ENCODE results near the gene AGBL1.

DNA sequence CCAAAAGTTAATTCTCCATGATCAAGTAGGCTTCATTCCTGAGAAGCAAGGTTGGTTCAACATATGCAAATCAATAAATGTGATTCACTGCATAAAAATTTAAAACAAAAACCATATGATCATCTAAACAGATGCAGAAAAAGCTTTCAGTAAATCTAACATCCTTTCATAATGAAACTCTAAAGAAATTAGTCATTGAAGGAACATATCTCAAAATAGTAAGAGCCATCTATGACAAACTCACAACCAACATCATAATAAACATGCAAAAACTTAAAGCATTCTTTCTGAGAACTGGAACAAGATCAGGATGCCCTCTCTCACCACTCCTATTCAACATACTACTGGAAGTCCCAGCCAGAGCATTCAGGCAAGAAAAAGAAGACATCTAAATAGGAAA, 254.1 kb downstream of the AGBL1 start:
- TF ChIP-seq, protein P1, sequence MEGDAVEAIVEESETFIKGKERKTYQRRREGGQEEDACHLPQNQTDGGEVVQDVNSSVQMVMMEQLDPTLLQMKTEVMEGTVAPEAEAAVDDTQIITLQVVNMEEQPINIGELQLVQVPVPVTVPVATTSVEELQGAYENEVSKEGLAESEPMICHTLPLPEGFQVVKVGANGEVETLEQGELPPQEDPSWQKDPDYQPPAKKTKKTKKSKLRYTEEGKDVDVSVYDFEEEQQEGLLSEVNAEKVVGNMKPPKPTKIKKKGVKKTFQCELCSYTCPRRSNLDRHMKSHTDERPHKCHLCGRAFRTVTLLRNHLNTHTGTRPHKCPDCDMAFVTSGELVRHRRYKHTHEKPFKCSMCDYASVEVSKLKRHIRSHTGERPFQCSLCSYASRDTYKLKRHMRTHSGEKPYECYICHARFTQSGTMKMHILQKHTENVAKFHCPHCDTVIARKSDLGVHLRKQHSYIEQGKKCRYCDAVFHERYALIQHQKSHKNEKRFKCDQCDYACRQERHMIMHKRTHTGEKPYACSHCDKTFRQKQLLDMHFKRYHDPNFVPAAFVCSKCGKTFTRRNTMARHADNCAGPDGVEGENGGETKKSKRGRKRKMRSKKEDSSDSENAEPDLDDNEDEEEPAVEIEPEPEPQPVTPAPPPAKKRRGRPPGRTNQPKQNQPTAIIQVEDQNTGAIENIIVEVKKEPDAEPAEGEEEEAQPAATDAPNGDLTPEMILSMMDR (IDR thresholded peaks at IDR 0.05; ENCODE audit: insufficient read depth, low read length, poor library complexity, severe bottlenecking), result no peak
- no peak for TF ChIP-seq EZH2phosphoT487 (conservative IDR thresholded peaks at IDR 0.05; ENCODE audit: low read length)

Measured in SU-DHL-6 (cell line).